Sigmoid colon (tissue), 7 donors: ENCODE results near the gene SYNGR4. TPM values are rescaled to one million over a fixed set of nuclear protein-coding genes. Genes with fewer than 3 reads are reported as not detected.

Experiments
- DNase-seq: peaks from one replicate; pipeline ENCODE4 v3.0.0-alpha.2; 2019
- H3K27ac ChIP-seq, 4 donors: fragments of 200-600 bp; sonication (generic); one replicate each; pipeline ENCODE4 v1.5.1; 2016 to 2019; ENCODE audit warnings: mild to moderate bottlenecking in 1 of 4
- H3K27me3 ChIP-seq, 3 donors: fragments of 200-600 bp; sonication (generic); one replicate each; pipeline ENCODE4 v1.5.1; 2019; ENCODE audit warnings: mild to moderate bottlenecking in 1 of 3
- H3K36me3 ChIP-seq, 4 donors: fragments of 200-600 bp; sonication (generic); one replicate each; pipeline ENCODE4 v1.5.1; 2016 to 2019
- H3K4me1 ChIP-seq, 4 donors: fragments of 200-600 bp; sonication (generic); one replicate each; pipeline ENCODE4 v1.5.1; 2017 to 2019
- H3K4me3 ChIP-seq, 4 donors: fragments of 200-600 bp; sonication (generic); one replicate each; pipeline ENCODE4 v1.5.1; 2017 to 2019; ENCODE audit warnings: mild to moderate bottlenecking in 2 of 4, moderate library complexity in 1 of 4
- H3K9me3 ChIP-seq, 4 donors: fragments of 200-600 bp in 3 of 4; sonication (generic) in 3 of 4; one replicate each; pipeline versions ENCODE4 v1.5.1 to v1.6.1; 2013 to 2019
- CTCF ChIP-seq, 4 experiments: fragments of 450-650 bp in 3 of 4; fragments of 200-600 bp in 1 of 4; IDR thresholded peaks; one replicate each; pipeline ENCODE4 v1.5.1; 2016 to 2019; ENCODE audit warnings: antibody characterized with exemption in 4 of 4, mild to moderate bottlenecking in 3 of 4, moderate library complexity in 2 of 4
- EP300 ChIP-seq, 4 donors: sonication (generic); formaldehyde crosslinking; IDR thresholded peaks; one replicate each; pipeline ENCODE4 v1.6.1; 2017; ENCODE audit warnings: antibody characterized with exemption in 4 of 4
- POLR2A ChIP-seq, 2 donors: fragments of 450-650 bp; IDR thresholded peaks; one replicate each; pipeline ENCODE4 v1.6.1; 2016; ENCODE audit warnings: antibody characterized with exemption in 2 of 2, mild to moderate bottlenecking in 2 of 2, moderate library complexity in 2 of 2
- POLR2AphosphoS5 ChIP-seq, 4 donors: sonication (generic); formaldehyde crosslinking; IDR thresholded peaks; one replicate each; pipeline ENCODE4 v1.6.1; 2017; ENCODE audit warnings: antibody characterized with exemption in 4 of 4
- WGBS, 2 donors: extraction: QIAGEN DNeasy Blood & Tissue Kit; methylation state at CpG; one replicate each; pipeline ENCODE4 v1.1.7; 2013; 5-methylcytosine and 5-hydroxymethylcytosine counted together
- intact Hi-C: fragments of 100-400 bp; cut with DNase I; formaldehyde crosslinking; loops from one replicate; pipeline ENCODE4 v1.15.1; 2023
- polyA plus RNA-seq, 3 donors: library from polyadenylated mRNA; stranded (reverse); fragments of 200-250 nt; gene quantifications; one replicate each; pipeline ENCODE4 v1.2.3, GENCODE V29; 2013
- total RNA-seq, 4 donors: library from RNA; depleted of rRNA; stranded (reverse); fragments of >200 nt; gene quantifications; one replicate each; pipeline ENCODE4 v1.1.0, GENCODE V29; 2016
- donor health status: healthy with polysubstance abuse.
- donor health status: Bipolar disorder and iron deficiency.
- donor health status: healthy.

SYNGR4 gene
- total and polyA plus RNA-seq, 7 donors: 0.25 TPM; not detected in 6

- Histone ChIP-seq H3K4me3 (no peak overlapping the region), H3K27ac (no peak overlapping the region), H3K9me3 (no peaks in the 10 kb centered on the region), H3K36me3 (no peaks in the 10 kb centered on the region), H3K27me3 (no peaks in the 10 kb centered on the region), H3K4me1 (no peaks in the 10 kb centered on the region)
- no peak for DNase-seq
- 18 to 61% methylated on average over 4 of the region's 4 CpGs for WGBS, 2 donors
- intact Hi-C loops: no loop called here
- no peak for TF ChIP-seq CTCF (IDR thresholded peaks at IDR 0.05)
- no peak for TF ChIP-seq POLR2AphosphoS5 (IDR thresholded peaks at IDR 0.05)
- no peak for TF ChIP-seq POLR2A (IDR thresholded peaks at IDR 0.05)
- TF ChIP-seq EP300 (IDR thresholded peaks at IDR 0.05): no peak
Measured at GRCh38 chr19:48372904-48373303, 8.7 kb downstream of the SYNGR4 start.

GRCh38 chr19:48373567-48373966 is 9.4 kb downstream of the SYNGR4 start:
- WGBS, 2 donors: 95% methylated on average over 11 of the region's 11 CpGs
- Histone ChIP-seq H3K9me3 (no peaks in the 10 kb centered on the region), H3K27ac (no peak overlapping the region), H3K27me3 (no peaks in the 10 kb centered on the region), H3K36me3 (no peaks in the 10 kb centered on the region), H3K4me3 (no peak overlapping the region), H3K4me1 (no peaks in the 10 kb centered on the region)
- TF ChIP-seq CTCF (IDR thresholded peaks at IDR 0.05): no peak
- intact Hi-C loops: no loop called here
- no peak for DNase-seq

GRCh38 chr19:48378194-48378570 is 14.0 kb downstream of the SYNGR4 start:
- no peak for DNase-seq
- WGBS, 2 donors: 89 to 92% methylated on average over 10 of the region's 10 CpGs
- no peaks in the 10 kb centered on the region for H3K9me3 ChIP-seq
- H3K27ac ChIP-seq: no peak overlapping the region
- peaks cover 0 to 24% (median 6%) of the 10 kb centered on the region in 4 donors for H3K36me3 ChIP-seq
- intact Hi-C loops: no loop called here
- H3K4me1 ChIP-seq: no peaks in the 10 kb centered on the region
- no peaks in the 10 kb centered on the region for H3K27me3 ChIP-seq
- TF ChIP-seq POLR2AphosphoS5 (IDR thresholded peaks at IDR 0.05) (no peak), POLR2A (IDR thresholded peaks at IDR 0.05) (no peak), EP300 (IDR thresholded peaks at IDR 0.05) (no peak), CTCF (IDR thresholded peaks at IDR 0.05) (no peak)
- H3K4me3 ChIP-seq: no peak overlapping the region

GRCh38 chr19:48379058-48379457 is 14.9 kb downstream of the SYNGR4 start:
- Histone ChIP-seq H3K4me3 (no peak overlapping the region), H3K4me1 (no peaks in the 10 kb centered on the region), H3K36me3 (peaks cover 5 to 33% (median 15%) of the 10 kb centered on the region in 4 donors), H3K27ac (no peak overlapping the region), H3K27me3 (no peaks in the 10 kb centered on the region), H3K9me3 (no peaks in the 10 kb centered on the region)
- DNase-seq: no peak
- TF ChIP-seq CTCF (IDR thresholded peaks at IDR 0.05): no peak
- no peak for TF ChIP-seq POLR2AphosphoS5 (IDR thresholded peaks at IDR 0.05)
- TF ChIP-seq EP300 (IDR thresholded peaks at IDR 0.05): no peak
- TF ChIP-seq POLR2A (IDR thresholded peaks at IDR 0.05): no peak
- WGBS, 2 donors: 32 to 63% methylated on average over 5 of the region's 5 CpGs
- intact Hi-C loops: no loop called here

- peaks cover 24 to 56% (median 33%) of the 10 kb centered on the region in 4 donors for H3K36me3 ChIP-seq
- no peaks in the 10 kb centered on the region for H3K27me3 ChIP-seq
- no peak overlapping the region for H3K4me3 ChIP-seq
- H3K27ac ChIP-seq: no peak overlapping the region
- intact Hi-C loops: no loop called here
- H3K4me1 ChIP-seq: no peaks in the 10 kb centered on the region
- 85 to 92% methylated on average over 11 of the region's 11 CpGs for WGBS, 2 donors
- no peak for TF ChIP-seq POLR2AphosphoS5 (IDR thresholded peaks at IDR 0.05)
- no peak for TF ChIP-seq CTCF (IDR thresholded peaks at IDR 0.05)
- no peak for TF ChIP-seq EP300 (IDR thresholded peaks at IDR 0.05)
- TF ChIP-seq POLR2A (IDR thresholded peaks at IDR 0.05): no peak
- no peak for DNase-seq
- H3K9me3 ChIP-seq: no peaks in the 10 kb centered on the region
Measured at GRCh38 chr19:48381178-48381950, 17.2 kb downstream of the SYNGR4 start.
